Astrocyte (in vitro differentiated cells and primary cell): Measurements from ENCODE around the gene REEP3. TPM values are rescaled to one million over a fixed set of nuclear protein-coding genes. Genes with fewer than 3 reads are reported as not detected.
A peak's percentile ranks its signal among the peaks of the same experiment; 100 is the strongest.

Experiments
- DNase-seq: peaks from one replicate; pipeline ENCODE4 v3.0.0-alpha.2; 2010; ENCODE audit warnings: low read depth
- FAIRE-seq: peaks from 2 replicates; lab custom pipeline; 2011; peaks lifted over from hg19 to GRCh38; lab: Jason Lieb, UNC
- H2AFZ ChIP-seq: 2 replicates; pipeline ENCODE4 v1.6.0; 2012; ENCODE audit warnings: low read depth, low read length, inconsistent platforms
- H3K27ac ChIP-seq: 2 replicates; pipeline ENCODE4 v1.5.1; 2011; ENCODE audit warnings: low read depth, low read length, inconsistent platforms
- H3K27me3 ChIP-seq: 2 replicates; pipeline ENCODE4 v1.6.0; 2011; ENCODE audit warnings: low read length, inconsistent platforms; ENCODE audit not compliant: insufficient read depth
- H3K36me3 ChIP-seq: 2 replicates; pipeline ENCODE4 v1.5.1; 2011; ENCODE audit warnings: low read length, inconsistent platforms; ENCODE audit not compliant: insufficient read depth
- H3K4me1 ChIP-seq: 2 replicates; pipeline ENCODE4 v1.5.1; 2011; ENCODE audit warnings: low read length, inconsistent platforms; ENCODE audit not compliant: insufficient read depth
- H3K4me2 ChIP-seq: 2 replicates; pipeline ENCODE4 v1.6.0; 2012; ENCODE audit warnings: low read length, inconsistent platforms
- H3K4me3 ChIP-seq: 2 replicates; pipeline ENCODE4 v1.5.1; 2011; ENCODE audit warnings: low read depth, mild to moderate bottlenecking, low read length, inconsistent platforms; ENCODE audit not compliant: insufficient read depth
- H3K79me2 ChIP-seq: 2 replicates; pipeline ENCODE4 v1.6.0; 2012; ENCODE audit warnings: mild to moderate bottlenecking, low read length, inconsistent platforms; ENCODE audit not compliant: insufficient read depth
- H3K9ac ChIP-seq: 2 replicates; pipeline ENCODE4 v1.6.0; 2012; ENCODE audit warnings: mild to moderate bottlenecking, low read length, inconsistent platforms
- H3K9me3 ChIP-seq: 2 replicates; pipeline ENCODE4 v1.5.1; 2012; ENCODE audit warnings: low read depth, mild to moderate bottlenecking, low read length, inconsistent platforms; ENCODE audit not compliant: insufficient read depth
- H4K20me1 ChIP-seq: 2 replicates; pipeline ENCODE4 v1.6.0; 2012; ENCODE audit warnings: low read length, inconsistent platforms; ENCODE audit not compliant: insufficient read depth
- H3K27ac Mint-ChIP-seq: one replicate; pipeline ENCODE4 v1.8.0; 2021; ENCODE audit warnings: mild to moderate bottlenecking, mixed read lengths; ENCODE audit not compliant: unreplicated experiment
- H3K27me3 Mint-ChIP-seq: one replicate; pipeline ENCODE4 v1.8.0; 2021; ENCODE audit warnings: low read depth, mixed read lengths; ENCODE audit not compliant: unreplicated experiment
- H3K36me3 Mint-ChIP-seq: one replicate; pipeline ENCODE4 v1.8.0; 2021; ENCODE audit warnings: low read depth, mixed read lengths; ENCODE audit not compliant: unreplicated experiment
- H3K4me1 Mint-ChIP-seq: one replicate; pipeline ENCODE4 v1.8.0; 2021; ENCODE audit warnings: low read depth, mixed read lengths; ENCODE audit not compliant: unreplicated experiment
- H3K4me3 Mint-ChIP-seq: one replicate; pipeline ENCODE4 v1.8.0; 2021; ENCODE audit warnings: mild to moderate bottlenecking, moderate library complexity, mixed read lengths; ENCODE audit not compliant: unreplicated experiment
- H3K9me3 Mint-ChIP-seq: one replicate; pipeline ENCODE4 v1.8.0; 2021; ENCODE audit warnings: mild to moderate bottlenecking, mixed read lengths; ENCODE audit not compliant: unreplicated experiment
- EZH2 ChIP-seq: IDR thresholded peaks from 2 replicates; pipeline ENCODE4 v1.6.1; 2012; ENCODE audit warnings: mild to moderate bottlenecking, low read length, inconsistent platforms; ENCODE audit not compliant: insufficient read depth
- total RNA-seq: library from RNA; stranded (reverse); gene quantifications from 2 replicates; pipeline ENCODE4 v1.2.1, GENCODE V29; 2021
- TF ChIP-seq, protein P1 (sequence below): IDR thresholded peaks from 2 replicates; pipeline ENCODE4 v1.5.1; 2011; ENCODE audit warnings: low read depth, mild to moderate bottlenecking, inconsistent platforms, low read length, moderate library complexity; ENCODE audit not compliant: insufficient read depth

Gene REEP3
- total RNA-seq, 1 donor from 2014 or later = 44.6 TPM

DNA sequence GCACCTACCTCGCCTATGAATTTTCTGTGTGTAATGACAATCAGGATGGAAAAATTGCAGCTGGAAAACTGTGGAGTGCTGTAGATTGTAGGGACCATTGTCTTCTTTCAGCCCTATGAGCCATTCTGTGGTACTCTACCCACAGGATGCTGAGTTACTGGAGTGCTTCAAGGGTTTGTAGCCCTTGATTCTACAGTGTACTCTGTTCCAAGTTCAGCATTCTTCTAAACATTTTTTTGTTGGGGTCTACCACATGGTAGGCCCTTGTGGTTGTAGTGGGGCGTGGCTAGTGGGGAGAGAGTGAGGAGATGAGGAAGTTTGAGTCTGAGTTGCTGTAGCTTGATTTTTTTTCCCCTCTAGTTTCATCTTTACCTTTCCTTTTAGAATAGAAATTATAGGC is 33.5 kb downstream of the REEP3 start:
- no peak overlapping the region for H2AFZ ChIP-seq

DNA sequence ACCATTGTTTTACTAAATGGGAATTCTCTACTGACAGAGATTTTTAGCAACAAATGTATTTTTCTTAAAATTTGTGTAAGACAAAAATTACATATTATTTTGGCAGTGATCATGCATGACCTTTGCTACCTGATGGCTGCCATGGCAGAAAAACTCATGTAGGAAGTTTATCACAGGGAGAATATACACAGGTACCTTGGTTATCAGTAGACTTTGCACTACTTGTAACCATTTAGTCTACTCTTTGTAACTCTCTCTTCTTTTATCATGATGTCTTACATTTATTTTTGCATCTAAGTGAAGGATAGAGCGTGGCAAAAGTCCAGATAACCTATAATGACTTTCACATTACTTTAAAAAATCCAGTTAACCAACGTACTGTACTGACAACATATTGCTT is 34.1 kb downstream of the REEP3 start:
- no peaks in the 10 kb centered on the region for H3K36me3 Mint-ChIP-seq
- H3K27me3 Mint-ChIP-seq = no peaks in the 10 kb centered on the region
- Histone ChIP-seq H3K4me2 (peak overlapping the region; percentile 76), H3K36me3 (no peaks in the 10 kb centered on the region), H3K4me3 (no peak overlapping the region), H3K79me2 (peaks cover 63% of the 10 kb centered on the region), H3K27ac (peak overlapping the region; percentile 90), H3K4me1 (peaks cover 24% of the 10 kb centered on the region), H3K27me3 (no peaks in the 10 kb centered on the region), H3K9ac (peak overlapping the region; percentile 83), H2AFZ (no peak overlapping the region), H3K9me3 (no peaks in the 10 kb centered on the region), H4K20me1 (no peaks in the 10 kb centered on the region)
- H3K4me3 Mint-ChIP-seq = no peak overlapping the region
- no peaks in the 10 kb centered on the region for H3K9me3 Mint-ChIP-seq
- H3K4me1 Mint-ChIP-seq = peaks cover 20% of the 10 kb centered on the region
- FAIRE-seq (no peak), DNase-seq (no peak)
- peak overlapping the region; percentile 86 for H3K27ac Mint-ChIP-seq
- TF ChIP-seq, protein P1, sequence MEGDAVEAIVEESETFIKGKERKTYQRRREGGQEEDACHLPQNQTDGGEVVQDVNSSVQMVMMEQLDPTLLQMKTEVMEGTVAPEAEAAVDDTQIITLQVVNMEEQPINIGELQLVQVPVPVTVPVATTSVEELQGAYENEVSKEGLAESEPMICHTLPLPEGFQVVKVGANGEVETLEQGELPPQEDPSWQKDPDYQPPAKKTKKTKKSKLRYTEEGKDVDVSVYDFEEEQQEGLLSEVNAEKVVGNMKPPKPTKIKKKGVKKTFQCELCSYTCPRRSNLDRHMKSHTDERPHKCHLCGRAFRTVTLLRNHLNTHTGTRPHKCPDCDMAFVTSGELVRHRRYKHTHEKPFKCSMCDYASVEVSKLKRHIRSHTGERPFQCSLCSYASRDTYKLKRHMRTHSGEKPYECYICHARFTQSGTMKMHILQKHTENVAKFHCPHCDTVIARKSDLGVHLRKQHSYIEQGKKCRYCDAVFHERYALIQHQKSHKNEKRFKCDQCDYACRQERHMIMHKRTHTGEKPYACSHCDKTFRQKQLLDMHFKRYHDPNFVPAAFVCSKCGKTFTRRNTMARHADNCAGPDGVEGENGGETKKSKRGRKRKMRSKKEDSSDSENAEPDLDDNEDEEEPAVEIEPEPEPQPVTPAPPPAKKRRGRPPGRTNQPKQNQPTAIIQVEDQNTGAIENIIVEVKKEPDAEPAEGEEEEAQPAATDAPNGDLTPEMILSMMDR = no peak
- no peak for TF ChIP-seq EZH2

More for the DNA sequence above, 33.5 kb downstream of the REEP3 start:
- FAIRE-seq (peak; percentile 56), DNase-seq (peak; percentile 99)
- H3K4me1 Mint-ChIP-seq = peaks cover 20% of the 10 kb centered on the region
- H3K4me2 ChIP-seq = peak overlapping the region; percentile 76
- no peak overlapping the region for H3K4me3 ChIP-seq
- no peaks in the 10 kb centered on the region for H3K36me3 ChIP-seq
- peak overlapping the region; percentile 90 for H3K27ac ChIP-seq
- no peaks in the 10 kb centered on the region for H3K27me3 Mint-ChIP-seq
- H3K27me3 ChIP-seq = no peaks in the 10 kb centered on the region
- no peaks in the 10 kb centered on the region for H3K9me3 ChIP-seq
- H4K20me1 ChIP-seq = no peaks in the 10 kb centered on the region
- H3K27ac Mint-ChIP-seq = peak overlapping the region; percentile 86
- no peaks in the 10 kb centered on the region for H3K9me3 Mint-ChIP-seq
- peaks cover 24% of the 10 kb centered on the region for H3K4me1 ChIP-seq
- no peaks in the 10 kb centered on the region for H3K36me3 Mint-ChIP-seq
- TF ChIP-seq, protein P1 = no peak
- TF ChIP-seq EZH2 = no peak
- H3K9ac ChIP-seq = peak overlapping the region; percentile 83
- H3K4me3 Mint-ChIP-seq = peak overlapping the region; percentile 24
- peaks cover 62% of the 10 kb centered on the region for H3K79me2 ChIP-seq

DNA sequence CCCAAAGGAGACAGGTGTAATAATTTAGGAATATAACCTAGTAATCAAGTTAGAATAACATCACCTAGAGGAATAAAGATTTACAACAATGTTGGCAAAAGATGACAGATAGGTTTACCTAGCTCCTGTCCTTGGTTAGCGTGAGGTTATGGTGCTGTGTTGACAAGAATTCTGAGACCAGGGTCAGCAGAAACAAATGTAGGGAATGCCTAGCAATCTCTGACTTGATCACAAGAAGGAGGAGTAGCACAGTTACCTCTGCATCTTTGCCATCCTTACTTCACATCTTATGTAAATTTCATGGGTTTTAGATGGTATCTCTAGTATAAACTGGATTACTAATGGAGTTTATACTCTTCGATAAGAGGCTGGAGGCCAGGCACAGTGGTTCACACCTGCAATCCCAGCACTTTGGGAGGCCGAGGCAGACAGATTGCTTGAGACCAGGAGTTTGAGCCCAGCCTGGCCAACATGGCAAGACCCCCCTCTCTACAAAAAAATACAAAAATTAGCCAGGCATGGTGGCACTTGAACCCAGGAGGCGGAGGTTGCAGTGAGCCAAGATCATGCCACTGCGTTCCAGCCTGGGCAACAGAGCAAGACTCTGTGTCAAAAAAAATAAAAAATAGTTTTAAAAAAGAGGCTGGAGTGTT is 37.1 kb downstream of the REEP3 start:
- FAIRE-seq = no peak
- H3K4me3 Mint-ChIP-seq = no peak overlapping the region
- H3K36me3 ChIP-seq = no peaks in the 10 kb centered on the region

More for the DNA sequence above, 37.1 kb downstream of the REEP3 start:
- TF ChIP-seq EZH2 = no peak
- Histone ChIP-seq H3K27ac (no peak overlapping the region), H3K4me2 (no peak overlapping the region), H4K20me1 (no peaks in the 10 kb centered on the region), H3K4me3 (no peak overlapping the region), H3K9ac (no peak overlapping the region), H2AFZ (no peak overlapping the region), H3K79me2 (peaks cover 65% of the 10 kb centered on the region), H3K4me1 (peaks cover 13% of the 10 kb centered on the region), H3K27me3 (no peaks in the 10 kb centered on the region), H3K9me3 (no peaks in the 10 kb centered on the region)
- H3K27me3 Mint-ChIP-seq = no peaks in the 10 kb centered on the region
- no peaks in the 10 kb centered on the region for H3K36me3 Mint-ChIP-seq
- H3K4me1 Mint-ChIP-seq = peaks cover 17% of the 10 kb centered on the region
- no peak overlapping the region for H3K27ac Mint-ChIP-seq
- H3K9me3 Mint-ChIP-seq = no peaks in the 10 kb centered on the region
- no peak for DNase-seq
